NCI-H187 treated with DMSO at 0.1 percent for 48 hours (cell line): Measurements from ENCODE around the gene PTPRN2.

Source experiments
- DNase-seq: peaks from one replicate; lab custom pipeline; 2025; lab: John Stamatoyannopoulos, UW

Gene PTPRN2

GRCh38 chr7:157769526-157770215 is 818.0 kb downstream of the PTPRN2 start:
- no peak for DNase-seq

- no peak for DNase-seq
These were observed 818.5 kb downstream of the PTPRN2 start for GRCh38 chr7:157769086-157769485.

- DNase-seq, result no peak
These were observed 819.4 kb downstream of the PTPRN2 start for GRCh38 chr7:157768198-157768597.

- no peak for DNase-seq
These were observed 820.0 kb downstream of the PTPRN2 start for GRCh38 chr7:157767506-157768197.

GRCh38 chr7:157766098-157766497 is 821.5 kb downstream of the PTPRN2 start:
- DNase-seq, result no peak

GRCh38 chr7:157764946-157765537 is 822.6 kb downstream of the PTPRN2 start:
- DNase-seq, result no peak

GRCh38 chr7:157764193-157764592 is 823.4 kb downstream of the PTPRN2 start:
- DNase-seq, result no peak

- DNase-seq, result no peak
These were observed 824.2 kb downstream of the PTPRN2 start for GRCh38 chr7:157763279-157764000.

GRCh38 chr7:157762824-157763223 is 824.8 kb downstream of the PTPRN2 start:
- no peak for DNase-seq

GRCh38 chr7:157760004-157760730 is 827.5 kb downstream of the PTPRN2 start:
- DNase-seq, result no peak

GRCh38 chr7:157759246-157759805 is 828.3 kb downstream of the PTPRN2 start:
- DNase-seq, result no peak

GRCh38 chr7:157758468-157759245 is 829.0 kb downstream of the PTPRN2 start:
- DNase-seq, result no peak

GRCh38 chr7:157757776-157758467 is 829.7 kb downstream of the PTPRN2 start:
- no peak for DNase-seq

- DNase-seq, result no peak
These were observed 830.4 kb downstream of the PTPRN2 start for GRCh38 chr7:157757211-157757610.

GRCh38 chr7:157755741-157756140 is 831.9 kb downstream of the PTPRN2 start:
- no peak for DNase-seq

GRCh38 chr7:157754416-157754790 is 833.2 kb downstream of the PTPRN2 start:
- no peak for DNase-seq

- no peak for DNase-seq
These were observed 833.8 kb downstream of the PTPRN2 start for GRCh38 chr7:157753713-157754415.

- no peak for DNase-seq
These were observed 834.8 kb downstream of the PTPRN2 start for GRCh38 chr7:157752832-157753291.

GRCh38 chr7:157751951-157752673 is 835.5 kb downstream of the PTPRN2 start:
- DNase-seq, result no peak
